GM20000 (cell line): Measurements from ENCODE around the gene RAPGEF1.
"Not testable (repeated sequence)": the region's sequence is repeated elsewhere in the genome, so short reads cannot be mapped to it uniquely, and the experiment has no call there.

ENCODE experiments used
- DNase-seq: peaks from one replicate; pipeline ENCODE4 v3.0.0; 2012; ENCODE audit warnings: low spot score
- TF ChIP-seq, protein P1 (sequence below): IDR thresholded peaks from 2 replicates; pipeline ENCODE4 v1.5.1; 2012; ENCODE audit warnings: mild to moderate bottlenecking, control low read depth; ENCODE audit errors: extremely low read depth, missing control alignments

RAPGEF1 gene

DNA sequence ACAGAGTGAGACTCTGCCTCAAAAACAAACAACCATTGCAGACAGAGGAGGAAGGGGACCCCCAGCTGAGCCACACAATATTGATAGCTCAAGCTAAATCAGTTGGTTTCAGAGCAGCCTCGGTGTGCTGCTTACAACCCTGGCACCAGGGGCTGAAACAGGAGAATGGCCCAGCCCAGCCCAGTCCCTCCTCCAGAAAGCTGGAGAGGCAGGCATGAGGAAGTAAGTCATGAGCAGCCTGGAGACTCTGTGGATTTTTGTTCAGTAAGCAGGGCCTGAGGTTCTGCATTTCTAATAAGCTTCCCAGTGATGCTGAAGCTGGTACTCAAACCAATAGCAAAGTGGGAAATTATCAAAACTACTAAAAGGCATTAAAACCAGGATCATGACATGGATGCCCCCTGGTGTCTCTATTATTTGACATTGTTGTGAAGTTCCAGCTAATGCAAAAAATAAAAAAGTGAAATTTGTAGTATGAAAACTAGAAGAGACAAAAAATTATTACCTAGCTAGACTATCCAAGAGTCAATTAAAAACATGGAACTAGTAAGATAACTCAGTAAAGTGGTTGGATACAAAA lies 180.4 kb downstream of the RAPGEF1 start:
- TF ChIP-seq, protein P1, sequence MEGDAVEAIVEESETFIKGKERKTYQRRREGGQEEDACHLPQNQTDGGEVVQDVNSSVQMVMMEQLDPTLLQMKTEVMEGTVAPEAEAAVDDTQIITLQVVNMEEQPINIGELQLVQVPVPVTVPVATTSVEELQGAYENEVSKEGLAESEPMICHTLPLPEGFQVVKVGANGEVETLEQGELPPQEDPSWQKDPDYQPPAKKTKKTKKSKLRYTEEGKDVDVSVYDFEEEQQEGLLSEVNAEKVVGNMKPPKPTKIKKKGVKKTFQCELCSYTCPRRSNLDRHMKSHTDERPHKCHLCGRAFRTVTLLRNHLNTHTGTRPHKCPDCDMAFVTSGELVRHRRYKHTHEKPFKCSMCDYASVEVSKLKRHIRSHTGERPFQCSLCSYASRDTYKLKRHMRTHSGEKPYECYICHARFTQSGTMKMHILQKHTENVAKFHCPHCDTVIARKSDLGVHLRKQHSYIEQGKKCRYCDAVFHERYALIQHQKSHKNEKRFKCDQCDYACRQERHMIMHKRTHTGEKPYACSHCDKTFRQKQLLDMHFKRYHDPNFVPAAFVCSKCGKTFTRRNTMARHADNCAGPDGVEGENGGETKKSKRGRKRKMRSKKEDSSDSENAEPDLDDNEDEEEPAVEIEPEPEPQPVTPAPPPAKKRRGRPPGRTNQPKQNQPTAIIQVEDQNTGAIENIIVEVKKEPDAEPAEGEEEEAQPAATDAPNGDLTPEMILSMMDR: no peak

DNA sequence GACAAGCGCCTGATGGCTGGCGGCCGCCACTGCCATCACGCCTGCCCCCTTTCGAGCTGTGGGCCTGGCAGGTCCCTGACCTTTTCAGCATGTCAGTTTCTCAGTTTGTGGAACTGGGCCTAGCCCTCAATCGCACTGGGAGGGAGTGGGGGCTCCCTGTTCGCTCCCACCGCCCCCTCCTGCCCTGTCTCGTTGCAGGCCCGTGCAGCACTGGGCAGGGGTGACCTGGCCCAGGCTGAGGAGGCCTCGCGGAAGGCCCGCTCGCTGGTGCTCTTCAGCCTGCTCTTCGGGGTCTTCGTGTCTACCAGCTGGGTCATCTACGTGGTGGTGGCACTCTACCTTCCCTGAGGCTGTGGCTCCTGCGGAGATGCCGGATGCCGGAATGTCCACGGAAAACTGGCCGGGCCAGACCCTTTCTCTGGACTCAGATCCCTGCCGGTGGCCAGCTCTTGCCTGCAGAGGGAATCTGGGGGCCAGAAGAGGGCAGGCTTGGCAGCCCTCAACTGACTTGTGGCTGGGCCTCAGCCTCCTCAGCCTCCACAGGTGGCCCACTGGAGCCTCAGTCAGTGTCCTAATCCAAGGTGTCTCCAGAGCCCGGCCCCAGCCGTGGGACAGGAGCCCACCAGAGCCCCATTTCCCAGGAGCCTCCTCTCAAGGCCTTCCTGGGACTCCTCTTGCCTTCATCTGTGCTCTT lies 181.9 kb downstream of the RAPGEF1 start:
- no peak for DNase-seq
- TF ChIP-seq, protein P1: no peak

More for the DNA sequence above, 180.4 kb downstream of the RAPGEF1 start:
- no peak for DNase-seq

DNA sequence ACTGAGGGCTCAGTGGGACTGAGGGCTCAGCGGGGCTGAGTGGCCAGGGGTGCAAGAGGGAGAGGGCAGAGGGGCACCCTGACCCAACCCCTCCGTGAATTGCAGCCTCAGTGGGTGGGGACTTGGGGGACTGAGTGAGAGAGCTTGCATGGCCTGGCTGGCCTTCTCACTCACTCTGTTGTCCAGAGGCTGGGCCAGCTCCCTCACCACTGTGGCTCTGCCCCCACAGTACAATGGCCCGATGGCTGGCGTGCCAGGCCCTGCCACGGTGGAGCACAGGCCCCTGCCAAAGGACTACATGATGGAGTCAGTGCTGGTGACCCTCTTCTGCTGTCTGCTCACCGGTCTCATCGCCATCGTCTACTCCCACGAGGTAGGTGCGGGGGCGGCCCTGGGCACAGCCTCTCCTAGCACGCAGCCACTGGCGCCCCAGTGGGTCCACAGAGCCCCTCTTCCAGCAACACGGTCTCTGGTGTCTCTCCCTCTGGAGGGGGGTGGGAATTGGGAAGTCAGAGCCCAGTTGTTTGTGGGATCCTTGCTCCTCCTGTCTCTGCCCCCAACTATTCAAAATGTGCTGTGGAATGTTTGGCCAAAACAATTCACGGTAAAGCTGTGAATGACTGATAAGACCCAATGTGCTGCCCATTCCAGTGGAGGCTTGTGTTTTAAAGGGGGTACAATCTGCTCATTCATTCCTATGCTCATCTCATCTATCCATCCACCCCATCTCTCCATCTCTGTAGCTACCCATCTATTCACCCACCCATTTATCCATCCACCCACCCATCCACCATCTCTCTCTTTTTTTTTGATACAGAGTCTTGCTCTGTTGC lies 183.8 kb downstream of the RAPGEF1 start:
- TF ChIP-seq, protein P1: no peak
- no peak for DNase-seq

DNA sequence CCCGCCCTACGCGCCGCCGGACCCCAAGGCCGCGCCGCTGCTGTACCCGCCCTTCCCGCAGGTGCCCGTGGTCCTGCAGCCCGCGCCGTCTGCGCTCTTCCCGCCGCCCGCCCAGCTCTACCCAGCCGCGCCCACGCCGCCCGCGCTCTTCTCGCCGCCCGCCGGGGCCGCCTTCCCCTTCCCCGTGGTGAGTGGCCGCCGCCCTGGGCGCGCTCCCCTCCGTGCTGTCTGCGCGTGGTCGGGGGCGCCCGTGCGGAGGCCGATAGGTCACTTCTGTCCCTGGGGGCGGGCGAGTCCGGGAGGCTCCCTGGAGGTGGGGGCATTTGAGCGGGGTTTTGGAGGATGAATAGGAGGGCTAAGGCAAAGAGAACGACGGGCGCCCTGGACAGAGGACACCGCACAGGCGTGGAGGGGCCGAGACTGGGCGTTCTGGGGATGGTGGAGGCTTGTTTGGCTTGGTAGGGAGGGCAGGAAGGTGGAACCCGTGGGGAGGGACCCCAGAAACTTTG lies 185.0 kb downstream of the RAPGEF1 start:
- TF ChIP-seq, protein P1: no peak
- no peak for DNase-seq

DNA sequence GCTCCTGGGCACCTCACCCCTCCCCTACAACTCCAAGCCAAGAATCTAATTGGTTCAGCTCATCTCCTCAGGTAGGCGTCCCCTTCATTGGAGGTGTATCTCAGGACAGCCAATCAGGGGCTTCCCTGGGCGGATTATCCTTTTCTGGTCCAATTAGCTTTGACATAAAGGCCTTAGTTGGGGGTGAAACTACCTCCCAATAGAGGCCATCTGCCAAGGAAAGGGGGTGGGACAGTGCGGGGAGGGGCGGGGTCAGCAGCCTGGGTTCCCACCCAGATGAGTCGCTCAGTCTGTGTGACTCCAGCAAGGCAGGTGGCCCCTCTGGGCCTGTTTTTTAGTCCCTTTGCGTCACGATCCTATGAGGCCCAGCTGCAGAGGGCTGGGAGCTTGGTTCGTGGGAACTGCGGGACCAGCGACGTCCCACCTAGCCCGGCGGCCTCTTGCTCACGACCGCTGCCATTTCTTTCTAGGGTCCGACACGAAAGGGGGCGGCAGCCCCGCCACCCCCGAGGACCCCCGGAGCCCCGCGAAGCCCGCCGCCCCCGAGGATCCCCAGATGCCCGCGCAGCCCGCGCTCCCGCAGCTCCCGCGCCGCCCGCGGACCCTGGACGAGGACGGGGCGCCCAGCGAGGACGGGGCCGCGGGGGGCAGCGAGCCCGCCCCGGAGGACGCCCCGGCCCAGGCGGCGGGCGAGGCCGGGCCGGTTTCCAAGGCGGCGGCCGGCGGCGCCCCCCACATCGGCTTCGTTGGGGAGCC lies 185.6 kb downstream of the RAPGEF1 start:
- no peak for DNase-seq
- TF ChIP-seq, protein P1: no peak

DNA sequence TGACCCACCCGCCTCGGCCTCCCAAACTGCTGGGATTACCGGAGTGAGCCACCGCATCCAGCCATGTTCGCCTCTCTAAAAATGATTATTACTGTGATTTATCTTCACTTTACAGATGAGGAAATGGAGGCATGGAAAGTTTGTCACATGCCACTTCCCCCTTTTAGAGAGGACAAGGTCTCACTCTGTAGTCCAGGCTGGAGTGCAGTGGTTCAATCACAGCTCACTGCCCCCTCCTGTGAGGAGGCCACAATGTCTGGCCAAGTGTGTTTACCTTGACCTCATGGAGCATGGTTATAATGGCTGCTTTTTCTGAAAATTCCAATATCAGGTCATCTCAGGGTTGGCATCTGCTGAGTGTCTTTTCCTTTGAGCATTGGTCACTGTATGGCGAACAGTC lies 187.8 kb downstream of the RAPGEF1 start:
- TF ChIP-seq, protein P1: no peak

DNA sequence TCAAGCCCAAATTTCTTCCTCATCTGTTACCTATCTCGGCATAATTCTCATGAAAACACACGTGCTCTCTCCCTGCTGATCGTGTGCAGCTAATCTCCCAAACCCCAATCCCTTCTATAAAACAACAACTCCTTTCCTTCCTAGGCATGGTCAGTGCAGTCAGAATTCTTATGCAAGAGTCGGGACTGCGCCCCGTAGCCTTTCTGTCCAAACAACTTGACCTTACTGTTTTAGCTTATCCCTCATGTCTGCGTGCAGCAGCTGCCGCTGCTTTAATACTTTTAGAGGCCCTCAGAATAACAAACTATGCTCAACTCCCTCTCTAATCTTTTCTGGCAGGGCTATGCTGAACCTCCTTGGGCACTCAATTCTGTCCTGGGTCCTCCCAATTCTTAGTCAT lies 189.4 kb downstream of the RAPGEF1 start:
- not testable (repeated sequence) for DNase-seq

More for the DNA sequence above, 187.8 kb downstream of the RAPGEF1 start:
- no peak for DNase-seq

DNA sequence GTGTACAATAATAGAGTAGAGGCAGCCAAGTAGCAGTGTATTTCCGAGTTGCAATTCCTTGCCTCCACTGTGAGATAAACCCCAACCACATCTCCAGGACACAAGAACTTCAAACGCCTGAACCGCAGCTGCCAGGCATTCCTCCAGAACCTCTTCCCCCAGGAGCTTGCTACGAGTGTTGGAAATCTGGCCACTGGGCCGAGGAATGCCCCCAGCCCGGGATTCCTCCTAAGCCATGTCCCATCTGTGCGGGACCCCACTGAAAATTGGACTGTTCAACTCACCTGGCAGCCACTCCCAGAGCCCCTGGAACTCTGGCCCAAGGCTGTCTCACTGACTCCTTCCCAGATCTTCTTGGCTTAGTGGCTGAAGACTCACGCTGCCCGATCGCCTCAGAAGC lies 190.7 kb downstream of the RAPGEF1 start:
- not testable (repeated sequence) for DNase-seq
